ENCODE data around the gene RGS4.

GRCh38 chr1:163107655-163108054 is 38.5 kb downstream of the RGS4 start:
- TF ChIP-seq CTCF (IDR thresholded peaks at IDR 0.05 in 8 of 11, conservative IDR thresholded peaks at IDR 0.05 in 3 of 11) = no peak
- no peak for TF ChIP-seq POLR2A (IDR thresholded peaks at IDR 0.05)
